WTC11 (cell line): ENCODE data around the gene PGRMC2. TPM values are rescaled to one million over a fixed set of nuclear protein-coding genes. Genes with fewer than 3 reads are reported as not detected.

Experiments used
- ATAC-seq: fragments of 200-7000 bp; cut with Tn5 transposase; 2 replicates; pipeline ENCODE4 v1.10.0; 2021; ENCODE audit warnings: mild to moderate bottlenecking, moderate library complexity
- CTCF ChIA-PET: fragments of 300-600 bp; sonication (Branson Sonifier 250); formaldehyde crosslinking; loops from one replicate; lab custom pipeline; 2021; ENCODE audit warnings: antibody characterized with exemption; lab: Charles Lee
- POLR2A ChIA-PET: fragments of 350-600 bp; sonication (Branson Sonifier 250); formaldehyde crosslinking; loops from one replicate; lab custom pipeline; 2021; ENCODE audit warnings: antibody characterized with exemption; lab: Charles Lee
- DNase-seq: peaks from one replicate; pipeline ENCODE4 v3.0.0; 2021; ENCODE audit warnings: low spot score
- H3K27ac Mint-ChIP-seq: 2 replicates; pipeline ENCODE4 v1.8.0; 2021; ENCODE audit warnings: mixed read lengths
- H3K27me3 Mint-ChIP-seq: 2 replicates; pipeline ENCODE4 v1.8.0; 2021; ENCODE audit warnings: low read depth, mild to moderate bottlenecking, moderate library complexity, mixed read lengths
- H3K36me3 Mint-ChIP-seq: 2 replicates; pipeline ENCODE4 v1.8.0; 2021; ENCODE audit warnings: mixed read lengths
- H3K4me1 Mint-ChIP-seq: 2 replicates; pipeline ENCODE4 v1.8.0; 2022; ENCODE audit warnings: mixed read lengths
- H3K4me3 Mint-ChIP-seq: 2 replicates; pipeline ENCODE4 v1.8.0; 2021; ENCODE audit warnings: mild to moderate bottlenecking, moderate library complexity, mixed read lengths
- H3K9me3 Mint-ChIP-seq: 2 replicates; pipeline ENCODE4 v1.8.0; 2021; ENCODE audit warnings: mixed read lengths
- CREB1 ChIP-seq: sonication (generic); formaldehyde crosslinking; IDR thresholded peaks from 2 replicates; pipeline ENCODE4 v1.8.0; 2023; ENCODE audit warnings: mild to moderate bottlenecking, missing genetic modification reagents
- CREM ChIP-seq: sonication (generic); formaldehyde crosslinking; IDR thresholded peaks from 2 replicates; pipeline ENCODE4 v1.8.1; 2022; ENCODE audit warnings: mild to moderate bottlenecking, missing genetic modification reagents, moderate library complexity
- E2F1 ChIP-seq: sonication (generic); formaldehyde crosslinking; IDR thresholded peaks from 2 replicates; pipeline ENCODE4 v1.8.0; 2022; ENCODE audit warnings: mild to moderate bottlenecking, missing genetic modification reagents
- E2F4 ChIP-seq: sonication (generic); formaldehyde crosslinking; IDR thresholded peaks from 2 replicates; pipeline ENCODE4 v1.8.1; 2022; ENCODE audit warnings: low read depth, mild to moderate bottlenecking, moderate library complexity, missing genetic modification reagents, borderline replicate concordance
- E2F5 ChIP-seq: sonication (generic); formaldehyde crosslinking; IDR thresholded peaks from 2 replicates; pipeline ENCODE4 v1.8.1; 2022; ENCODE audit warnings: mild to moderate bottlenecking, moderate library complexity, missing genetic modification reagents
- FOXJ3 ChIP-seq: sonication (generic); formaldehyde crosslinking; IDR thresholded peaks from 2 replicates; pipeline ENCODE4 v1.9.0; 2021; ENCODE audit warnings: missing genetic modification reagents, mild to moderate bottlenecking, borderline replicate concordance
- IRF2 ChIP-seq: sonication (generic); formaldehyde crosslinking; IDR thresholded peaks from 2 replicates; pipeline ENCODE4 v1.8.0; 2022; ENCODE audit warnings: low read depth, missing genetic modification reagents, borderline replicate concordance
- NR3C1 ChIP-seq: sonication (generic); formaldehyde crosslinking; conservative IDR thresholded peaks from 2 replicates; pipeline ENCODE4 v1.8.1; 2023; ENCODE audit warnings: low read depth, mild to moderate bottlenecking, missing genetic modification reagents
- RELA ChIP-seq: sonication (generic); formaldehyde crosslinking; IDR thresholded peaks from 2 replicates; pipeline ENCODE4 v1.8.1; 2022; ENCODE audit warnings: missing genetic modification reagents, mild to moderate bottlenecking, borderline replicate concordance
- RORB ChIP-seq: fragments of 250-450 bp; sonication (Bioruptor Pico); IDR thresholded peaks from 2 replicates; pipeline ENCODE4 v1.9.0; 2021; ENCODE audit warnings: mild to moderate bottlenecking
- SOX15 ChIP-seq: fragments of 250-450 bp; sonication (Bioruptor Pico); IDR thresholded peaks from 2 replicates; pipeline ENCODE4 v1.9.0; 2021; ENCODE audit warnings: mild to moderate bottlenecking
- USF1 ChIP-seq: sonication (generic); formaldehyde crosslinking; IDR thresholded peaks from 2 replicates; pipeline ENCODE4 v1.8.0; 2022; ENCODE audit warnings: mild to moderate bottlenecking, missing genetic modification reagents
- total RNA-seq: library from RNA; stranded (reverse); gene quantifications from 3 replicates; pipeline ENCODE4 v1.2.3, GENCODE V29; 2021
- TF ChIP-seq, protein P1 (sequence below): sonication (generic); formaldehyde crosslinking; IDR thresholded peaks from 2 replicates; pipeline ENCODE4 v1.8.1; 2023; ENCODE audit warnings: mild to moderate bottlenecking, missing genetic modification reagents, borderline replicate concordance
- TF ChIP-seq, protein P2 (sequence below): sonication (generic); formaldehyde crosslinking; IDR thresholded peaks from 2 replicates; pipeline ENCODE4 v1.8.0; 2022; ENCODE audit warnings: mild to moderate bottlenecking, missing genetic modification reagents
- TF ChIP-seq, protein P3 (sequence below): fragments of 250-450 bp; sonication (Bioruptor Pico); conservative IDR thresholded peaks from 2 replicates; pipeline ENCODE4 v1.9.0; 2021; ENCODE audit warnings: mild to moderate bottlenecking

PGRMC2 gene
- total RNA-seq, 1 experiment from 2014 or later = 68.2 TPM

GRCh38 chr4:128234836-128235235 lies 52.8 kb downstream of the PGRMC2 start:
- no peaks in the 10 kb centered on the region; the same call in 1 of the 2 replicates for H3K36me3 Mint-ChIP-seq
- H3K27me3 Mint-ChIP-seq = no peaks in the 10 kb centered on the region
- POLR2A ChIA-PET = no interaction called here
- no peaks in the 10 kb centered on the region for H3K4me1 Mint-ChIP-seq
- CTCF ChIA-PET = interaction anchor here (0.7 kb wide), 1 partner anchor 44 kb away, joined by 3 read pairs; no protein-coding TSS in a partner anchor
- ATAC-seq (no peak), DNase-seq (no peak)
- no peak for TF ChIP-seq RELA
- no peak for TF ChIP-seq IRF2 (CRISPR knock-in tag)
- no peak for TF ChIP-seq RORB (CRISPR knock-in tag)
- TF ChIP-seq E2F4 (CRISPR knock-in tag) = no peak
- TF ChIP-seq CREM = no peak
- no peak for TF ChIP-seq NR3C1
- no peak for TF ChIP-seq CREB1 (CRISPR knock-in tag)
- no peak for TF ChIP-seq E2F1 (CRISPR knock-in tag)
- no peak overlapping the region for H3K4me3 Mint-ChIP-seq
- no peak overlapping the region for H3K27ac Mint-ChIP-seq
- peaks cover 15% of the 10 kb centered on the region for H3K9me3 Mint-ChIP-seq

- Mint-ChIP-seq H3K27ac (no peak overlapping the region), H3K4me3 (no peak overlapping the region), H3K36me3 (no peaks in the 10 kb centered on the region; the same call in 1 of the 2 replicates), H3K4me1 (0 out of 2 replicates have a peak, but pooled peaks cover 2% of the 10 kb centered on the region), H3K27me3 (no peaks in the 10 kb centered on the region), H3K9me3 (peaks cover 19% of the 10 kb centered on the region)
- DNase-seq (no peak), ATAC-seq (no peak)
- TF ChIP-seq IRF2 (CRISPR knock-in tag) = no peak
- CTCF ChIA-PET = no interaction called here
- POLR2A ChIA-PET = no interaction called here
Measured at GRCh38 chr4:128232719-128233118, 54.9 kb downstream of the PGRMC2 start.

DNA sequence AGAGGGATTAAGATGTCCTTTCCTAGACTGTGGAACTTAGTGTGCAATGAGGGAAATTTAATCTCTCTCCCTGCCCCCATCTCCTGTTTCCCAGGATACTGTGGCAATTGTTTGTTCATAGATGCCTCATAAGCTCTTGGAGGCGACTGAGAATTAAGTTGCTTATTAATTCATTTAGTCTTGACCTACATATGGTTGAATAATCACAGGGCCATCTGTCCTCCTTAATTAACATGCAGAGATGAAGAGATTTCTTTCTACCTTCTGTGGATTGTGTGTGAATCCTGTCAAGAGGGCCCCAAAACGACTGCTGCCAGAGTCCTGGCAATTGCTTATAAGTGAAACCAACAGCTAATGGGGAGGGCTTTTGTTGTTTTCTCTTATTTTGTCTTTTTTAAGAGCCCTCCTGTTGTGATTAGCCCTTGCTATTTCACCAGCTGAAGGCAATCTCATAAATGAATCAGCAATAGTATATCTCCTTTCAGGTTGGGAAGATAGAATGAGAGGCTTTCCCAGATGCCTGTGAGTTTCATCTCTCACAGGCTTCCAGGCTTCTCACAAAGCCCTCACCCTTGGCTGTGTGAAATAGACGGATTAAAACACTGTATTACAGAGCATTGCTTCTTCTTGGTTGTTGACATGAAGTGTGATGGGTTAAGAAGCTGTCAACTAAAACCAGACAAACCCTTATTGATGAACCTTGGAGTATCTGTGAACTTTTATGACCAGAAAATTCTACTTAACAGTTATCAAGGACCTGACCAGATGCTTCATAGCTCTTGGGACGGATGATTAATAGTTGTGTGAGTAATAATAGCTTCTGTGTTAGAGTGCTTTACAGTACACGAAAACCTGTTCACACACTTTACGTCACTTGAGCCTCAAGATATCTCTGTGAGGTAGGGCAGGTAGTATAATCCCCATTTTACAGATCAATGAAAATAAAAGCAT lies 58.5 kb downstream of the PGRMC2 start:
- ChIA-PET POLR2A (no interaction called here), CTCF (interaction anchor here (0.9 kb wide), 1 partner anchor 9 kb away, joined by 3 read pairs; no protein-coding TSS in a partner anchor)
- H3K9me3 Mint-ChIP-seq = peaks cover 8% of the 10 kb centered on the region
- H3K27ac Mint-ChIP-seq = no peak overlapping the region
- no peak for DNase-seq
- no peak overlapping the region for H3K4me3 Mint-ChIP-seq
- 0 out of 2 replicates have a peak, but pooled peaks cover 2% of the 10 kb centered on the region for H3K4me1 Mint-ChIP-seq
- H3K36me3 Mint-ChIP-seq = no peaks in the 10 kb centered on the region; the same call in 1 of the 2 replicates
- no peak for ATAC-seq
- H3K27me3 Mint-ChIP-seq = no peaks in the 10 kb centered on the region
- TF ChIP-seq FOXJ3 (no peak), E2F5 (no peak), USF1 (CRISPR knock-in tag) (no peak), E2F1 (CRISPR knock-in tag) (no peak), SOX15 (no peak)
- TF ChIP-seq, protein P1, sequence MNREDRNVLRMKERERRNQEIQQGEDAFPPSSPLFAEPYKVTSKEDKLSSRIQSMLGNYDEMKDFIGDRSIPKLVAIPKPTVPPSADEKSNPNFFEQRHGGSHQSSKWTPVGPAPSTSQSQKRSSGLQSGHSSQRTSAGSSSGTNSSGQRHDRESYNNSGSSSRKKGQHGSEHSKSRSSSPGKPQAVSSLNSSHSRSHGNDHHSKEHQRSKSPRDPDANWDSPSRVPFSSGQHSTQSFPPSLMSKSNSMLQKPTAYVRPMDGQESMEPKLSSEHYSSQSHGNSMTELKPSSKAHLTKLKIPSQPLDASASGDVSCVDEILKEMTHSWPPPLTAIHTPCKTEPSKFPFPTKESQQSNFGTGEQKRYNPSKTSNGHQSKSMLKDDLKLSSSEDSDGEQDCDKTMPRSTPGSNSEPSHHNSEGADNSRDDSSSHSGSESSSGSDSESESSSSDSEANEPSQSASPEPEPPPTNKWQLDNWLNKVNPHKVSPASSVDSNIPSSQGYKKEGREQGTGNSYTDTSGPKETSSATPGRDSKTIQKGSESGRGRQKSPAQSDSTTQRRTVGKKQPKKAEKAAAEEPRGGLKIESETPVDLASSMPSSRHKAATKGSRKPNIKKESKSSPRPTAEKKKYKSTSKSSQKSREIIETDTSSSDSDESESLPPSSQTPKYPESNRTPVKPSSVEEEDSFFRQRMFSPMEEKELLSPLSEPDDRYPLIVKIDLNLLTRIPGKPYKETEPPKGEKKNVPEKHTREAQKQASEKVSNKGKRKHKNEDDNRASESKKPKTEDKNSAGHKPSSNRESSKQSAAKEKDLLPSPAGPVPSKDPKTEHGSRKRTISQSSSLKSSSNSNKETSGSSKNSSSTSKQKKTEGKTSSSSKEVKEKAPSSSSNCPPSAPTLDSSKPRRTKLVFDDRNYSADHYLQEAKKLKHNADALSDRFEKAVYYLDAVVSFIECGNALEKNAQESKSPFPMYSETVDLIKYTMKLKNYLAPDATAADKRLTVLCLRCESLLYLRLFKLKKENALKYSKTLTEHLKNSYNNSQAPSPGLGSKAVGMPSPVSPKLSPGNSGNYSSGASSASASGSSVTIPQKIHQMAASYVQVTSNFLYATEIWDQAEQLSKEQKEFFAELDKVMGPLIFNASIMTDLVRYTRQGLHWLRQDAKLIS (CRISPR knock-in tag) = no peak
- TF ChIP-seq, protein P2, sequence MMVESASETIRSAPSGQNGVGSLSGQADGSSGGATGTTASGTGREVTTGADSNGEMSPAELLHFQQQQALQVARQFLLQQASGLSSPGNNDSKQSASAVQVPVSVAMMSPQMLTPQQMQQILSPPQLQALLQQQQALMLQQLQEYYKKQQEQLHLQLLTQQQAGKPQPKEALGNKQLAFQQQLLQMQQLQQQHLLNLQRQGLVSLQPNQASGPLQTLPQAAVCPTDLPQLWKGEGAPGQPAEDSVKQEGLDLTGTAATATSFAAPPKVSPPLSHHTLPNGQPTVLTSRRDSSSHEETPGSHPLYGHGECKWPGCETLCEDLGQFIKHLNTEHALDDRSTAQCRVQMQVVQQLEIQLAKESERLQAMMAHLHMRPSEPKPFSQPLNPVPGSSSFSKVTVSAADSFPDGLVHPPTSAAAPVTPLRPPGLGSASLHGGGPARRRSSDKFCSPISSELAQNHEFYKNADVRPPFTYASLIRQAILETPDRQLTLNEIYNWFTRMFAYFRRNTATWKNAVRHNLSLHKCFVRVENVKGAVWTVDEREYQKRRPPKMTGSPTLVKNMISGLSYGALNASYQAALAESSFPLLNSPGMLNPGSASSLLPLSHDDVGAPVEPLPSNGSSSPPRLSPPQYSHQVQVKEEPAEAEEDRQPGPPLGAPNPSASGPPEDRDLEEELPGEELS (CRISPR knock-in tag) = no peak
- TF ChIP-seq, protein P3, sequence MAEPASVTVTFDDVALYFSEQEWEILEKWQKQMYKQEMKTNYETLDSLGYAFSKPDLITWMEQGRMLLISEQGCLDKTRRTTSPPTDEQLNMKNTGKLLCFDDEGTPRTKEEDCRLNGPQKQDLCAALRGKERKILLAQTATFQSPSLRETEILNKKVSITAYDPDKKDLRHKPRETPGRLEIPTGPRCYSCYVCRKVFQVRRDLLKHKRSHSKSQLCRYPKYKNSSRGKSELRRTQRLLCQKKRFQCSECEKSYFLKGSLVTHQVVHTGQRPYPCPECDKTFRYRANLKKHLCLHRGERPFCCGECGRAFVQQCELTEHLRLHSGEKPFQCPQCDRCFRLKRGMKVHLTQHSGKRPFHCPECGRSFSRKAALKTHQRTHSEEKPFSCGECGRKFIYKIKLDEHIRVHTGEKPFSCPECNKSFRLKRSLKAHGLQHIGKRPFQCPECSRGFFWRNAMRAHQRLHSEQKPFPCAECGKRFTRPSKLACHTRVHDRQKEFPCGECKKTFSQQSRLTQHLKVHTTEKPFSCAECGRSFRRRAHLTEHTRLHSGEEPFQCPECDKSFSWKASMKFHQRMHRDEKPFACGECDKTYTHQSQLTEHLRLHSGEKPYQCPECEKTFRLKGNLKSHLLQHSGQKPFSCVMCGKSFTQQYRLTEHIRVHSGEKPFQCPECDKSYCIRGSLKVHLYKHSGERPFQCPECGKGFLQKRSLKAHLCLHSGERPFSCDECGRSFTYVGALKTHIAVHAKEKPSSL (CRISPR knock-in tag) = no peak
